NCI-H2029 treated with DMSO at 0.1 percent for 48 hours (cell line): Measurements from ENCODE around the gene STK32B.

ENCODE experiments used
- DNase-seq: peaks from one replicate; lab custom pipeline; 2025; lab: John Stamatoyannopoulos, UW

STK32B gene

DNA sequence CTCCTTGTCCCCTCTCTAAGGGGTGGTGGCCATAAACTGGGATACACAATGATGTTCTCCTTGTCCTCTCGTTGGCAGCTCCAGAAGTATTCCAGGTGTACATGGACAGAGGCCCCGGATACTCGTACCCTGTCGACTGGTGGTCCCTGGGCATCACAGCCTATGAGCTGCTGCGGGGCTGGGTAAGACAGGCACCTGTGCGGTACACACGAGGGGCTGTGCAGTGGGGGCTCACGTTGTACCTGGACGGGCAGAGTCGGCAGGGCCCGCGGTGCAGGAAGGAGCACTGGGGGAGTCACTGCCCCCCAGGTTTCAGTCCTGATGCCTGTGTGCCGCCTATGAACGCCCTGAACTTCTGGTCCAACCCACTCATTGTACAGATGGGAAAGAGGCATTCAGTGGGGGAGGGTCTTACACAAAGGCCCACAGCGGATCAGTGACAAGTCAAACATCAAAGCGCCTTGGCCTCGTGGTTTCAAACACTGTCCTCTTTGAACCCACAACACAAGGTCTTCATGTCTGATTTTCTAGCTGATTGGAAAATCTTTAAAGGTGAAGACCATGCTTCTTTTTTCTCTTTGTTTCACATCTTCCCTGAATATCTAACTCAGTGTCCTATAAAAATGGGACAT is 395.4 kb downstream of the STK32B start:
- no peak for DNase-seq

- DNase-seq, result no peak
These were observed 396.5 kb downstream of the STK32B start for GRCh38 chr4:5447755-5448154.

- DNase-seq, result no peak
These were observed 396.9 kb downstream of the STK32B start for GRCh38 chr4:5448221-5448620.

- DNase-seq, result no peak
These were observed 400.0 kb downstream of the STK32B start for GRCh38 chr4:5451243-5451642.

DNA sequence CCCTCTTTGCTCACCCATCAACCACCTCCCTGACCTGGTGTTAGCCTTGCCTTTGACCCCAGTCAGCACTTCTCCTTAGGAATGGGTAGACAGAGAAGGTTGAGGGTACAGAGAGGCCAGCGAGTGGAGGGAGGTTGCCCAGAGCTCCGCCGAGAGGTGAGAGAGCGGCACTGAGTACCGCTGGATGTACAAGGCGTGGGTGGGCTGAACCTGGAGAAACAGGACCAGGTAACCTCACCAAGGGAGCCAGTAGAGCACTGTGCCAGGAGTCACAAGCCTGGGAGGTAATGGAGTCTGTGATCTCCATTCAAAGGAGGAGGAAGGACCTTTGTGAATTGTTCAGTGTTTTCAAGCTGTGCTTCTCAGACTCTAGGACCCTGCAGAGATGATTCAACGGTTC is 400.9 kb downstream of the STK32B start:
- no peak for DNase-seq

DNA sequence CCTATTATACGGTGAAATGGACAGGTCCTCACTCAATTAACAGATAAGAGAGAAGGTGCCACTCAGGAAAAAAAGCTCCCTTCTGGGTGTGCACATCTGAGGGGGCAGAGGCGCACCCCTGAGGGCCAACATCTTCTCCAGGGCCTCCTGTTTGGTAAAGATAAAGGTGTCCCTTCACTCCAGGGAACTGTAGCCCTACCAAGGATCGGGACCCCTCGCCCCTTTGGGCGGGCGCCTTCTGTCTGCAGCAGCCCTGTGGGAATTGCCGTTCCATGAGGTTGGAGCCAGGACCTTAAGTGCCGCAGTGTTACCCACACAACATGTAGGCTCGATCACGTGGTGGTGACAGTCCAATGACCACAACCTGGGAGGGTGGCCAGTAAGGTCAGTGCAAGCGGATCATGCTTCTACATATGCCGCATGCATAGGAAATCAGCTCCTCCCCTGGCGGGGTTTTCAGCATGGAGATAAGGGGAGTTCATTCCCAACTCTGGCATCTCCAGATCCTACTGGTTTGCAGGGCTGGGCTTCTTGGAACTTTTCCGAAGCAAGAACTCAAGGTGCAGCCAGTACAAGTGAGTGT is 403.8 kb downstream of the STK32B start:
- no peak for DNase-seq

GRCh38 chr4:5456296-5456845 is 405.1 kb downstream of the STK32B start:
- no peak for DNase-seq

DNA sequence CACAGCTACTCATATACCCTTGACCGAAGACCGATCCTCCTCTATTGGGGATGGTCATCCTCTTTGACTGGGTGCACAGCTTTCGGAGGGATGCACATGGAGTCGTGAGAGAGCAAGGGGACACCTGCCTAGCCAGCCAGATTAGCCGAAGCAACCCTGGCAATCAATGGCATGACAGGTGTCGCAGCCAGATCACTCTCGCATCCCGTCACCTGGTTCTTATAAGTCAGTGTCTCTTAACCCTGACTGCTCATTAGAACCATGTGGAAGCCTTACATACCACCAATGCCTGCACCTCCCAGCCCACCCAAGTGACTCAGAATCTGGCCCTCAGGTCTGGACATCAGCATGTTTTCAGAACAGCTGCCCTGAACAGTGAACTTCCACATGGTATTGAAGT is 407.4 kb downstream of the STK32B start:
- DNase-seq, result no peak

DNA sequence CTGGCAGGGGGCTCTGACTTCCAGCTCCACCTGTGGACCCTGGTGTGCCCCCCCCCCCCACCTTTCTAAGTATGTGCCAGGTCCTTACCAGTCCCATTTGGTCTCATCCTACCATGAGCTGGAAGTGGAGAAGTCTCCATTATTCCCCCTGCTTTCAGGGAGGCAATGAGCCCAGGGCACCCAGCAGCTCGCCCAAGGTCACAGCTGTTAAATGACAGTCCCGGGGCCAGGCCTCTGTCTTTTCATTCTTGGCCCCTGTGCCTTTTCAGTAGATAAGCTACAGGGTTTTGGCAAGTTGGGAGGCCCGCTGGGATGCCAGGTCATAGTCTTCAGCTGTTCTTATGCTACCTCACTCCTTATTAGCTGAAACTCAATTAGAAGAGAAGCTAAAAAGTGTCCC is 408.0 kb downstream of the STK32B start:
- DNase-seq, result no peak

DNA sequence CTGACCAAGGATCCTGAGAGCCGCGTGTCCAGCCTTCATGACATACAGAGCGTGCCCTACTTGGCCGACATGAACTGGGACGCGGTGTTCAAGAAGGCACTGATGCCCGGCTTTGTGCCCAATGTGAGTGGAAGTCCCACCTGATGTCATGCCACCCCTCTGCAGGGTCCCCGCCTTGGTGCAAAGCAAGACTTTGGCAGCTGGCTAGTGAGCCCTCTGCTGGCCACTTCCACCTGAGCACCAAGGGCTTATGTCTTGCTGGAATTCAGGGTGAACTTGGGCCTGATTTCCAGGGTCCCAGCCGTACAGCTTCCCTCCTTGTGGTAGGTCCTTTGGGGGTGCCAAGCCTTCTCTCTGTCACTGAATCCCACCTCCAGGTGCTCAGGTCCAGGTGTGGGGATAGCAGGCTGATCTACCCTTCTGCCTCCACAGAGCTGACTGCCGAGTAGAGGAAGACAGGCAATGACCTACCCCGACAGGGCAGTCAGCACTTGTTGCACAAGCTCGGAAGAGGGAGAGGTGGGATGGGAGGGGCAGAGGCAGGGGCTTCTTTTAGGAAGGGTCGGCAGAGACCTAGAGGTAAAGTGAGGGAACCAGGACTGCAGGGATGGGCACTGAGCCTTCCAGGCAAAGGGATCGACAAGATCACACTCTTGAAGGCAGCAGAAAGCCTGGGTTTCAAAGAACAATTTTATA is 409.0 kb downstream of the STK32B start:
- no peak for DNase-seq

- DNase-seq, result no peak
These were observed 410.2 kb downstream of the STK32B start for GRCh38 chr4:5461477-5461876.

DNA sequence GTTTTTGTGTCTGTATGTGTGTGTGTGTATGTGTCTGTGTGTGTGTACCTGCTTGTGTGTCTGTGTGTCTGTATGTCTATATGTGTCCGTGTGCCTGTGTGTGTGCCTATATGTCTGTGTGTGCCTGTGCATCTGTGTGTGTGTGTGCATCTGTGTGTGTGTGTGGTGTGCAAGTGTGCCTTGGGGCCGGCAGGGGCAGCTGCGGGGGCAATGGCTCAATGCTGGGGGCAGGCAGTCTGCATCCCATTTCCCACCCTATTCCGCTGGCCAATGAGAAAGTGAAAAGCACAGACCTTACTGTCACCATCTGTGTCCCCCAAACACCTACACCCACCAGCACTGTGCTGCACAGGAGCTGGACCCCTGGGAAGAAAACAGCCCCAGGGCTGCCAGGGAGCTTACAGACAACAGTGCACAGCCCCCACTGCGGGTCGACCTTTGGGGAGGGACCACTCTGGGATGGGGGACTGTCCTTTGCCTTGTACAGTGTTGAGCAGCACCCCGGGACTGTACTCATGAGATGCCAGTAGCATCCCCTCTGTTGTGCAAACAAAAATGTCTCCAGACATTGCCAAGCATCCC is 411.1 kb downstream of the STK32B start:
- DNase-seq, result no peak

- DNase-seq, result no peak
These were observed 411.6 kb downstream of the STK32B start for GRCh38 chr4:5462896-5463295.

DNA sequence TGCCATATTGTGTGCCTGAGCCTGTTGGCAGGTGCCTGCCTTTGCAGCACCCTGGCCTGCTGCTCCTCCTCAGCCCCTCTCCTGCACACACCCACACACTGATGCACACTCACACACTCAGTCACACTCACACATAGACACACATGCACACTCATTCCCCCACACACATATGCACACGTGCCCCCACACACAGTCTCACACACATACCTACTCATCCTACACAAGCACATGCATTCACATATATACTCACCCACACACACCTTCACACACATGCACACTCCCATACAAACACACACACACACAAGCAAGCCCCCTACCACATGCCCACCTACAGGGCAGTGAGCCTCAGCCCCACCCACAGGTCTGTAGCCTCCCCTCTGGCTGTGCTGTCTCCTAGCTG is 412.1 kb downstream of the STK32B start:
- DNase-seq, result no peak

GRCh38 chr4:5463936-5464650 is 412.8 kb downstream of the STK32B start:
- DNase-seq, result no peak

DNA sequence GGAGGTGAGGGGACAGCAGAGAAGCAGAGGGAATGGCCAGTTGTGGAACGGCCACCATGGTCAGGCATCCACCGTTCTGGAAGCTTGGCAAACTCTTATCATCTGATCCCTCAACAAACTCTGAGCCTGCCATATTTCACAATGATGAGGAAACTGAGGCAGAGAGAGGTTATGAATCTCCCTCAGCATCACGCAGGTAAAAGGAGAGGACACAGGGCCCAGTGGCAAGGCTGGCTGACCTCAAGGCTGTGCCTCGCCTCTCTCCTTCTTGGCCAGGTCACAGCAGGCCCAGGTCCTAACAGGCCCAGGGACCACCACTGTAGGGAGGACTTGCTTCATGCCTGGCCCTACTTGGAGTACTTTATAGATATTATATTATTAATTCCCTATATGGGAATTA is 414.2 kb downstream of the STK32B start:
- no peak for DNase-seq

DNA sequence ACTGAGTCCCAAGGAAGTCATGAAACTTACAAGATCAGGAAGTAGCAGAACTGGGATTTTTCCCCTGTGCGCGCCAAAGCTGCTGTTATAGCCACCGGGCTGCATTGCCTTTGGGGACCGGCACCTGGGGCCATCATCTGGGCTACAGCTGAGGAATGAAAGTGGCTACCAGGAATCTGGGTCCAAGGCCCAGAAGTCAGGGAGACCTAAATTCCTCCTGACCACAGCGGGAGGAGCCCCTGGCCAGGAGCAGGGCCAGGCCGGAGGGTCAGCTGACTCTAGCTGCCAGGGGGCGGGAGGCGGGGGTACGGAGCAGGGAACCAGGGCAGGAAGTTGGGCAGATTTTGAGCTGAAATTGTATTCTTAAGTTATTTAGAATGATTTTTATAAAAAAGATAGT is 414.7 kb downstream of the STK32B start:
- DNase-seq, result no peak

DNA sequence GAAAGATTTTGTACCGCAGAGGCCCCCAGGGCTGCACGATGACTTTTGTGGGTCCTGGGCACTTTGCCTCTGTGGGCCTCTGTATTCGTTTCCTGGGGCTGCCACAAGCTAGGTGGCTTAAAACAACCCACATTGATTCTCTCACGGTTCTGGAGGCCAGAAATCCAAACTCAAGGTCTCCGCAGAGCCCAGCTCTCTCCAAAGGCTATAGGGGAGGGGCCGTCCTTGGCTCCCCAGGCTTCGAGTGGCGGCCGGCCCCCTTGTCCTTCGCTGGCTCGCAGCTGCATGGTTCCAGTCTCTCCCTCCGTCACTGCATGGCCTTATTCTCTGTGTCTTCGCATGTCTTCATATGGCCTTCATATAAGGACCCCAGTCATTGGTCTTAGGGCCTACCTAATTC is 415.8 kb downstream of the STK32B start:
- no peak for DNase-seq

DNA sequence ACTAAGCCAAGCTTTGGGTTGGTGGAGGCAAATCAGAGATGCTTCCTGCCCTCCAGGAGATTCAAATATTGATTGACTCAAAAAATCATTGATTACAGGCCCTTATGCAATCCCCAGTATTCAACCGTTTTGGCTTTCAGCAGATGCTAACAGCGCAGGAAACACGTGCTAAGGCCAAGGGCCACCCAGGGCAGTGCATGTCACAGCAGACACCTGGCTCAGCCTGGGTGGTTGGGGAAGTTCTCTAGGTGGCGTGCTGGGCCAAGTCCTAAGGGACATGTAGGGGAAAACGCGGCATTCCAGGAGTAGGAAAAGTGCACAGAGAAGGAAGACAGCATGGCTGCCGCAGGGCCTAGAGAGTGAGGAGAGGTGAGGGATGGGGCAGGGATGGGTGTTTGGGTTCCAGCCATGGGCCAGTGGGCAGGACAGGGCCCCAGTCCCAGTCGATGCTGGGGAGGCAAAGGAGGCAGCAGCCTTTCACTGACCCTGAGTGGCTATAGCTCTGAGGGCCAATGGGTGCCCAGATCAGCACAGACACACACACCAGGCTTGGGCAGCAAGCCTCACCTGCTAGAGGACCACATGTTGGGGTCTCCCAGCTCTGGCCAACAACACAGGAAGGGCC is 418.0 kb downstream of the STK32B start:
- DNase-seq, result no peak

GRCh38 chr4:5469861-5470260 is 418.6 kb downstream of the STK32B start:
- no peak for DNase-seq

- no peak for DNase-seq
These were observed 419.3 kb downstream of the STK32B start for GRCh38 chr4:5470318-5471198.
